ENCODE measurements around the gene NOS3.

GRCh38 chr7:151060113-151060415 lies 69.2 kb downstream of the NOS3 start:
- TF ChIP-seq CTCF (IDR thresholded peaks at IDR 0.05) (no peak), POLR2A (IDR thresholded peaks at IDR 0.05) (no peak)

Data from thyroid gland (tissue), 4 donors.